ENCODE measurements around the gene PDSS2.

PDSS2 gene

DNA sequence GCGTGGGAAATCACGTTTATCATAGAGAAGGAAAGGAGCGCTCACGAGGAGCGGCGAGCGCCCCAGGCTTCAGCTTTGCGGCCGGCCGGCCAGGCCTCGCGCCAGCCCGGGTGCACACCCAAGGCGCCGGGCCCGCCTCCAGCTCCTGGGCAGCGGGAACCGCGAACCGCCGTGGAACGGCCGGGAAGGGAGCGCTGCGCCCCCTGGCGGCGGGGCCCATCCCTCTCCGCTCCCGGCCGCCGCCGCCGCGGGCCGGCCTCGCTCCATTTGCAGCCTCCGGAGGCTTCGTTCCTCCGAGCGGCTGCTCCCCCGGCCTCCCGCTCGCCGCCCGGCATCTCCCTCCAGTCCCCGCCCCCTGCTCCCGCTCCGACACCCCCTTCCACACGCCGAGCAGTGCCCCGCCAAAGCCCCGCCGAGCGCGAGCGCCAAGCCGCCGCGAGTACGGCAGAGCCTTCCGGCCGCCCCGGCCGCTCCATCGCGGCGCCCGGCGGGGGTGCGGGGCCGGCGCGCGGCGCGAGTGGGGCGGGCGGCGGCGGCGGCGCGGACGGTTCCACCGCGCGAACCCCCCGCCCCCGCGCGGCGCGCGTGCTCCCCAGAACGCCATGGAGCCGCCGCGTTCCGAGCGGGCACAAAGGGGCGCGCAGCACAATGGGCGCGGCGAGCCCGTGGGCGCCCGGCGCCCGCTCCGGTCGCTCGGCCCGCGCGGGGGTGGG, 345.0 kb downstream of the PDSS2 start:
- H3K27me3 ChIP-seq (replicated peaks in 2 of 5; ENCODE audit: control insufficient read depth in 4 of 5, insufficient read depth in 5 of 5, low read length in 4 of 5) = peaks cover 0 to 28% (median 8%) of the 10 kb centered on the region in 5 experiments

DNA sequence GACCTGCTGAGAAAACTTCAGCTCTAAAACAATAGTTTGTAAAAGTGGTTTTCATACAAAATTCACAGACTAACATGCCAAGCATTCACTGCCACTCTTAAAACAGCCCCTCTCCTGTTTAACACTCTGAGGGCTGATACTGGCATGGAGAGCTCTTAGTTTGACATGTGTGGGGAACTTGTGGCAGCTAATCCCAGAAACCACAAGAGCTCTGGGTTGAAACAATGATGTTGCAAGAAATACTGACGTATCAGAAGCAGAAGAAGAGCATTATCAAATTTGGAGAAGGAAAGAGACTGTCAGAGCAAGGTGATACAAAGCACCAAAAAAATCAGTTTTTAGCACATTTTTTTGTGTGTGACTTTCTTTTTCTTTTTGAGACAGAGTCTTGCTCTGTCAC, 349.2 kb downstream of the PDSS2 start:
- 0% methylated on average over 1 of the region's 1 CpG for WGBS (ENCODE audit: insufficient coverage)
- peaks cover 2 to 38% (median 17%) of the 10 kb centered on the region in 4 experiments for H3K4me1 ChIP-seq (ENCODE audit: control extremely low read depth in 1 of 4, control insufficient read depth in 4 of 4, insufficient read depth in 4 of 4, low read length in 3 of 4)
- no peak overlapping the region for H3K27ac ChIP-seq (ENCODE audit: insufficient read depth in 1 of 2, low read depth in 1 of 2, low read length in 2 of 2, poor library complexity in 1 of 2, severe bottlenecking in 2 of 2)
- H3K9me3 ChIP-seq (ENCODE audit: control extremely low read depth in 1 of 5, control insufficient read depth in 4 of 5, insufficient read depth in 2 of 5, low read depth in 1 of 5, low read length in 4 of 5) = no peaks in the 10 kb centered on the region
- H3K4me3 ChIP-seq (ENCODE audit: control insufficient read depth in 1 of 7, extremely low read depth in 1 of 7, insufficient read depth in 4 of 7, low read depth in 2 of 7, low read length in 6 of 7) = no peak overlapping the region
- ChIA-PET POLR2A (interaction anchor here (0.6 kb wide), 1 partner anchor 658 kb away, joined by 3 read pairs; no protein-coding TSS in a partner anchor), CTCF (interaction anchor here (0.7 to 2.0 kb wide), 5 partner anchors 11 to 76 kb away, joined by 3 to 6 read pairs (median 3); no protein-coding TSS in a partner anchor)
- DNase-seq = peak; percentile 71 to 91 (median 85)
- H3K27me3 ChIP-seq (replicated peaks in 2 of 5; ENCODE audit: control insufficient read depth in 4 of 5, insufficient read depth in 5 of 5, low read length in 4 of 5) = no peaks in the 10 kb centered on the region
- no peaks in the 10 kb centered on the region for H3K36me3 ChIP-seq (ENCODE audit: control insufficient read depth in 4 of 4, insufficient read depth in 4 of 4, low read length in 3 of 4)

More for the DNA sequence above, 345.0 kb downstream of the PDSS2 start:
- DNase-seq = peak; percentile 73 to 80 (median 74)
- Histone ChIP-seq H3K9me3 (ENCODE audit: control extremely low read depth in 1 of 5, control insufficient read depth in 4 of 5, insufficient read depth in 2 of 5, low read depth in 1 of 5, low read length in 4 of 5) (no peaks in the 10 kb centered on the region), H3K4me1 (ENCODE audit: control extremely low read depth in 1 of 4, control insufficient read depth in 4 of 4, insufficient read depth in 4 of 4, low read length in 3 of 4) (peaks cover 5 to 50% (median 30%) of the 10 kb centered on the region in 4 experiments), H3K36me3 (ENCODE audit: control insufficient read depth in 4 of 4, insufficient read depth in 4 of 4, low read length in 3 of 4) (no peaks in the 10 kb centered on the region), H3K27ac (ENCODE audit: insufficient read depth in 1 of 2, low read depth in 1 of 2, low read length in 2 of 2, poor library complexity in 1 of 2, severe bottlenecking in 2 of 2) (no peak overlapping the region), H3K4me3 (ENCODE audit: control insufficient read depth in 1 of 7, extremely low read depth in 1 of 7, insufficient read depth in 4 of 7, low read depth in 2 of 7, low read length in 6 of 7) (peak overlapping the region; percentile 36 to 78 (median 49))
- ChIA-PET POLR2A (interaction anchor here (0.6 kb wide), 1 partner anchor 18 kb away, joined by 3 read pairs; no protein-coding TSS in a partner anchor), CTCF (interaction anchor here (0.6 to 2.1 kb wide), 8 partner anchors 12 to 92 kb away, joined by 3 to 7 read pairs (median 4); no protein-coding TSS in a partner anchor)
- under 1% methylated on average over 108 of the region's 116 CpGs for WGBS (ENCODE audit: insufficient coverage)

DNA sequence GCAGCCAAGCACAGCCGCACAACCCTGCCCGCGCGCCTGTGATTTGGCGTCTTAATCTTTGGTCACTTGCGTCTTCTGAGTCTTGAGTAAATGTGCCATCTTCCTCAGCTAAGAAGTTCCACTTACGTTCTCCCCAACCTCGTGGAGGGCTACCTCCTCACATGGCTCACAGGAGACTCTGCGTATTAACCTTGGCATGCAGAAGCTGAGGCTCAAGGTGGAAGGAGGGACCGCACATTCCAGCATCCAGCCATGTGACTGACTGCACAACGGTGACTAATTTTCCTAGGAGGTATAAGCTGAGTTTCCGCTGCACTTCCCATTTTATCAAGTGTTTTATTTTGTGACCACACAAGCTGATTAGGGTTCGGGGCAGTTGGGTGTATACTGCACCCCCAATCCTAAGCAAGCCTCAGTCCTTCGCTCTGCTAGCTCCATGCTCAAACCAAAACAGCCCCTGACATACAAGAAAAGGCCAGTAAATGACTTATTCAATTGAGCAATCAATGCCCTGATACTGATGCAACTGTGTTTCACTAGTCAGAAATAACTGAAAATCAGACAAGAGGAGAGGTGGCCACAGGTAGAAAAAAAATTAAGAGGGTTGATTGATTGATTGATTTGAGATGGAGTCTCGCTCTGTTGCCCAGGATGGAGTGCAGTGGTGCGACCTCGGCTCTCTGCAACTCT, 351.0 kb downstream of the PDSS2 start:
- Histone ChIP-seq H3K27ac (ENCODE audit: insufficient read depth in 1 of 2, low read depth in 1 of 2, low read length in 2 of 2, poor library complexity in 1 of 2, severe bottlenecking in 2 of 2) (no peak overlapping the region), H3K36me3 (ENCODE audit: control insufficient read depth in 4 of 4, insufficient read depth in 4 of 4, low read length in 3 of 4) (no peaks in the 10 kb centered on the region), H3K4me1 (ENCODE audit: control extremely low read depth in 1 of 4, control insufficient read depth in 4 of 4, insufficient read depth in 4 of 4, low read length in 3 of 4) (peaks cover 2 to 31% (median 11%) of the 10 kb centered on the region in 4 experiments), H3K4me3 (ENCODE audit: control insufficient read depth in 1 of 7, extremely low read depth in 1 of 7, insufficient read depth in 4 of 7, low read depth in 2 of 7, low read length in 6 of 7) (no peak overlapping the region), H3K9me3 (ENCODE audit: control extremely low read depth in 1 of 5, control insufficient read depth in 4 of 5, insufficient read depth in 2 of 5, low read depth in 1 of 5, low read length in 4 of 5) (no peaks in the 10 kb centered on the region), H3K27me3 (replicated peaks in 2 of 5; ENCODE audit: control insufficient read depth in 4 of 5, insufficient read depth in 5 of 5, low read length in 4 of 5) (no peaks in the 10 kb centered on the region)
- no peak for DNase-seq
- CTCF ChIA-PET = interaction anchor here (1.0 kb wide), 1 partner anchor 23 kb away, joined by 3 read pairs; no protein-coding TSS in a partner anchor
- POLR2A ChIA-PET = no interaction called here
- WGBS (ENCODE audit: insufficient coverage) = 98% methylated on average over 15 of the region's 17 CpGs

DNA sequence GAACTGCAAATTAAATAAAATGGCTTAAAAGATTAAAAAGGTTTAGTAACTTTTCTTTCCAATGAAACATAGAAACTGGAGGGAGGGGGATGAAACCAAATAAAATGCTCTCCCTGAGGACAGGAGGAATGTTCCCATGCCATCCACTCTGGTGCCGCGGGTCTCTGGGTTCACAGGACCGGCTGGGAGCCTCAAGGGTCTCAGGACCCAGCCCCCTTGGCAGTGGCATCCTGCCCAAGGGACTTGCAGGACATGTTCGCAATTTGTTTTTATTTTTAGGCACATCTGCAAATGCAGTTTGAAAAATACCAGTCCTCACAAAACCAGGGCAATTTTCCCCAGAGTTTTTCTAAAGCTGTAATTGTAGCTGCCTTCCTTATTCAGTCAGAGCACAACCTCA, 351.6 kb downstream of the PDSS2 start:
- Histone ChIP-seq H3K4me1 (ENCODE audit: control extremely low read depth in 1 of 4, control insufficient read depth in 4 of 4, insufficient read depth in 4 of 4, low read length in 3 of 4) (peaks cover 2 to 31% (median 11%) of the 10 kb centered on the region in 4 experiments), H3K27me3 (replicated peaks in 2 of 5; ENCODE audit: control insufficient read depth in 4 of 5, insufficient read depth in 5 of 5, low read length in 4 of 5) (no peaks in the 10 kb centered on the region), H3K27ac (ENCODE audit: insufficient read depth in 1 of 2, low read depth in 1 of 2, low read length in 2 of 2, poor library complexity in 1 of 2, severe bottlenecking in 2 of 2) (no peak overlapping the region), H3K4me3 (ENCODE audit: control insufficient read depth in 1 of 7, extremely low read depth in 1 of 7, insufficient read depth in 4 of 7, low read depth in 2 of 7, low read length in 6 of 7) (no peak overlapping the region), H3K36me3 (ENCODE audit: control insufficient read depth in 4 of 4, insufficient read depth in 4 of 4, low read length in 3 of 4) (no peaks in the 10 kb centered on the region), H3K9me3 (ENCODE audit: control extremely low read depth in 1 of 5, control insufficient read depth in 4 of 5, insufficient read depth in 2 of 5, low read depth in 1 of 5, low read length in 4 of 5) (no peaks in the 10 kb centered on the region)
- DNase-seq = no peak
- ChIA-PET POLR2A (no interaction called here), CTCF (interaction anchor here (1.0 kb wide), 1 partner anchor 23 kb away, joined by 3 read pairs; no protein-coding TSS in a partner anchor)
- 94% methylated on average over 4 of the region's 4 CpGs for WGBS (ENCODE audit: insufficient coverage)

DNA sequence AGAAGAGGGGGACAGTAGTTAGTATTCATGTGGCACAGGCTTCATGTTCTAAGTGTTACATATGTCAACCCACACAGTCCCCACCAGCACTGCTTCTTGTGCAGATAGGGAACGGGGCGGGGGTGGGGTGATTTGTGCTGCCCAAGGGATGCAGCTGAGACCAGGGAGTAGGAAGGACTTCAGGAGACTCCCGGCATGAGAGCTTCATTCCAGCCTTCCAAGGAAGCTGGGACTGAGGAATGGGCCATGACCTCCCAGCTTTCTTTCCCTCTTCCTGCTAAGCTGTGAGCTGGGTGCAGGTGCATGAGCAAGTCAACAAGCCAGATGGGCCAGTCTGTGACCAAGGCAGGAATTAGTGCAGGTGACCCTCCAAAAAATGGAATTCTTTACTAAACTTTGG, 353.2 kb downstream of the PDSS2 start:
- Histone ChIP-seq H3K27ac (ENCODE audit: insufficient read depth in 1 of 2, low read depth in 1 of 2, low read length in 2 of 2, poor library complexity in 1 of 2, severe bottlenecking in 2 of 2) (no peak overlapping the region), H3K4me3 (ENCODE audit: control insufficient read depth in 1 of 7, extremely low read depth in 1 of 7, insufficient read depth in 4 of 7, low read depth in 2 of 7, low read length in 6 of 7) (no peak overlapping the region), H3K4me1 (ENCODE audit: control extremely low read depth in 1 of 4, control insufficient read depth in 4 of 4, insufficient read depth in 4 of 4, low read length in 3 of 4) (peaks cover 2 to 31% (median 11%) of the 10 kb centered on the region in 4 experiments), H3K36me3 (ENCODE audit: control insufficient read depth in 4 of 4, insufficient read depth in 4 of 4, low read length in 3 of 4) (no peaks in the 10 kb centered on the region), H3K9me3 (ENCODE audit: control extremely low read depth in 1 of 5, control insufficient read depth in 4 of 5, insufficient read depth in 2 of 5, low read depth in 1 of 5, low read length in 4 of 5) (no peaks in the 10 kb centered on the region), H3K27me3 (replicated peaks in 2 of 5; ENCODE audit: control insufficient read depth in 4 of 5, insufficient read depth in 5 of 5, low read length in 4 of 5) (no peaks in the 10 kb centered on the region)
- WGBS (ENCODE audit: insufficient coverage) = 100% methylated on average over 1 of the region's 3 CpGs
- ChIA-PET POLR2A (interaction anchor here (0.7 kb wide), 1 partner anchor 9 kb away, joined by 3 read pairs; no protein-coding TSS in a partner anchor), CTCF (interaction anchor here (1.7 kb wide), 1 partner anchor 78 kb away, joined by 5 read pairs; the partner anchor contains the start of gene MTRES1)
- no peak for DNase-seq

DNA sequence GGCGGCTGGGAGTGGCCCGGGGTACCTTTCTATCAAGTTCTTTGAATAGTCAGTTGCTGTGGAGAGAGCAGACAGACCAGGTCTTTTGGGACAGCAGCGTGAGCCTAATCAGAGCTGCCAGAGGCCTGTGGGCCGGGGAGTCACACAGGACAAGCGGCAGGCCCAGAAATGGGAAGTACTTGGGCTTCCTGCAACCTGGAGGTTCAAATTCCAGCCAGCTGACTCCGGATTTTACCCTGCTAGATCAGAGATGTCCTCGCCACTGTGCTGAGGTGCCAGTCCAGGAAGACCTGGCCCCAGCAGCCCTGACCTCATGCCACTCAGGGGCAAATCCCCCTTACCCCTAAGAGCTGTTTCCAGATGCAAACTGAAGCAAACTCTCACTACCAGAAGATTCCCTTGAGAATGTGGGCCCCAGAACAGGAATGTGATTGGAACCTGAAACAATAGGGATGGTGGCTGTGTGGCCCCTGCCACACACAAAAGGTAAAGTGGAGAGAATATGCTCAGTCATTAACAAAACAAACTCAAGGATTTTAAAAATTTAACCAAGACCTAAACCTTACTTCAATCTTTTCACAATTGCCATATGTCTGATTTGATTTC, 353.8 kb downstream of the PDSS2 start:
- H3K9me3 ChIP-seq (ENCODE audit: control extremely low read depth in 1 of 5, control insufficient read depth in 4 of 5, insufficient read depth in 2 of 5, low read depth in 1 of 5, low read length in 4 of 5) = no peaks in the 10 kb centered on the region
- ChIA-PET CTCF (interaction anchor here (1.6 to 1.7 kb wide), 2 partner anchors 23 to 78 kb away, joined by 4 to 5 read pairs; partner anchors contain the start of gene MTRES1), POLR2A (no interaction called here)
- DNase-seq = peak in 2 of 3 donors; percentile 21 to 31
- 43% methylated on average over 5 of the region's 7 CpGs for WGBS (ENCODE audit: insufficient coverage)
- H3K27ac ChIP-seq (ENCODE audit: insufficient read depth in 1 of 2, low read depth in 1 of 2, low read length in 2 of 2, poor library complexity in 1 of 2, severe bottlenecking in 2 of 2) = no peak overlapping the region
- no peaks in the 10 kb centered on the region for H3K27me3 ChIP-seq (replicated peaks in 2 of 5; ENCODE audit: control insufficient read depth in 4 of 5, insufficient read depth in 5 of 5, low read length in 4 of 5)
- peaks cover 2 to 26% (median 10%) of the 10 kb centered on the region in 4 experiments for H3K4me1 ChIP-seq (ENCODE audit: control extremely low read depth in 1 of 4, control insufficient read depth in 4 of 4, insufficient read depth in 4 of 4, low read length in 3 of 4)
- H3K36me3 ChIP-seq (ENCODE audit: control insufficient read depth in 4 of 4, insufficient read depth in 4 of 4, low read length in 3 of 4) = no peaks in the 10 kb centered on the region
- no peak overlapping the region for H3K4me3 ChIP-seq (ENCODE audit: control insufficient read depth in 1 of 7, extremely low read depth in 1 of 7, insufficient read depth in 4 of 7, low read depth in 2 of 7, low read length in 6 of 7)

All from common myeloid progenitor, CD34-positive (primary cell).